Stimulated activated CD8-positive, alpha-beta memory T cell treated with anti-CD3 and anti-CD28 coated beads, Interleukin-7, amount 100 ng/mL, for 4 hours (primary cell): ENCODE measurements around the gene VPS54.

Experiments
- DNase-seq, 2 donors: peaks; one replicate each; pipeline ENCODE4 v3.0.0-alpha.2; 2020; ENCODE audit warnings: low read depth in 2 of 2

Gene VPS54, protein sequence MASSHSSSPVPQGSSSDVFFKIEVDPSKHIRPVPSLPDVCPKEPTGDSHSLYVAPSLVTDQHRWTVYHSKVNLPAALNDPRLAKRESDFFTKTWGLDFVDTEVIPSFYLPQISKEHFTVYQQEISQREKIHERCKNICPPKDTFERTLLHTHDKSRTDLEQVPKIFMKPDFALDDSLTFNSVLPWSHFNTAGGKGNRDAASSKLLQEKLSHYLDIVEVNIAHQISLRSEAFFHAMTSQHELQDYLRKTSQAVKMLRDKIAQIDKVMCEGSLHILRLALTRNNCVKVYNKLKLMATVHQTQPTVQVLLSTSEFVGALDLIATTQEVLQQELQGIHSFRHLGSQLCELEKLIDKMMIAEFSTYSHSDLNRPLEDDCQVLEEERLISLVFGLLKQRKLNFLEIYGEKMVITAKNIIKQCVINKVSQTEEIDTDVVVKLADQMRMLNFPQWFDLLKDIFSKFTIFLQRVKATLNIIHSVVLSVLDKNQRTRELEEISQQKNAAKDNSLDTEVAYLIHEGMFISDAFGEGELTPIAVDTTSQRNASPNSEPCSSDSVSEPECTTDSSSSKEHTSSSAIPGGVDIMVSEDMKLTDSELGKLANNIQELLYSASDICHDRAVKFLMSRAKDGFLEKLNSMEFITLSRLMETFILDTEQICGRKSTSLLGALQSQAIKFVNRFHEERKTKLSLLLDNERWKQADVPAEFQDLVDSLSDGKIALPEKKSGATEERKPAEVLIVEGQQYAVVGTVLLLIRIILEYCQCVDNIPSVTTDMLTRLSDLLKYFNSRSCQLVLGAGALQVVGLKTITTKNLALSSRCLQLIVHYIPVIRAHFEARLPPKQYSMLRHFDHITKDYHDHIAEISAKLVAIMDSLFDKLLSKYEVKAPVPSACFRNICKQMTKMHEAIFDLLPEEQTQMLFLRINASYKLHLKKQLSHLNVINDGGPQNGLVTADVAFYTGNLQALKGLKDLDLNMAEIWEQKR

DNA sequence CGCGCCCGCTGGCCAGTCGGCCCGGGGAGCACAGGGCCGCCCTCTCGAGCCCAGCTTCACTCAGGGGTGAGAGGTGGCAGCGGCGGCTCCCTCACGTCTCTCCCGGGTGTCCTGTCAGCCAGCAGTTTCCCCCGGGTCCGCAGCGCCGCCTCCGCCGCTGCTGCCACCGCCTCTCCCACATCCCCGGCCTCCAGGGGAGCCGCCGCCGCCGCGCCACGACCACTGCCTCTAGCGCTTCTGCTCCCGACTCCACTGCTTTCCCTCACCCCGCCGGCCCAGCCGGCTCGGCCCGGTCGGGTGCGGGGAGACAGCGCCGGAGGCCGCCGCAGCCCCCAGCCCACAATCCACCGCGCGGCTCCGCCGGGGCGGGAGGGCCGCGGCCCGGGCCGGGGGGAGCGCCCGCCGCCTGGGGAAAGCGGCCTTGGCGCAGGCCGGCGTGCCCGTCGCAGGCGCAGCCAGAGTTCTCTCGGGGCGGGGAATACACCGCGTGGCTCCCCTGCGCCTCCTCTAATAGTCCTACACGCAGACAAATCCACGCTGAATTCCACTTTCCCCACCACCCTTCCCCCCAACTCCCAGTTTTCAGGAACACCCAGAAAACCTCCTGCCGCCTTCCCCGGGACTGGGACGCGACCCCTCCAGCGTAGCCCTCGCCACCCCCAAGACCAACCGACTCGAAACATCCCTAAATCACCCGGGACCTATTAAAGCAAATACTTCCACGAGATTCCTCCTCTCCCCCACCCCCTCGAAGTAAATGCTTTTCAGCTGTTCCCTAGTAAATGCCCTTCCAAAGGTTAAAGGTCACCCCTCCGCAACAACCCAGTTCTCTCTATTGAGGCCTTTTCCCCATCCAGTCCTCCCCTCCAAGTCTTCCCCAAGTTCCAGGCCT lies at the start of gene VPS54:
Gene VPS54 (minus strand): TSS at position 346 of the 892 bp plus-strand sequence. CDS start 35,429 bp downstream, outside the sequence.
- peak; percentile 4 to 41 for DNase-seq

DNA sequence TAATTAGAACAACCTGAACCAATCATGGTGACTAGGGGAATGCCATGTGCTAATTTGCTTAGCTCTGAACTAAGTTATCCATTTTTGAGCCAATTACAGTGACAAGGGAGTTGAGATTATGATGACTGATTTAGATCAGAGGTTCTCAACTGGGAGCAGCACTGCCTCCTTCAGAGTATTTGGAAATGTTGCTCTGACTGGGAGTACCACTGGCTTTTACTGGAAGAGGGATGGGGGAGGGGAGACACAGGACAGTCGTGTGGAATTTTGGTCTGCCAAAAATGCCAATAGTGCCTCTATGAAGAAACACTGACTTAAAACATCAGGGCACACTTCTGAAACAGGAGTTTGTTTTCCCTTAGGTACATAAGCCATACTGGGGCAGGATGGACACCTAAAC lies 48.1 kb upstream of the VPS54 start:
- DNase-seq: no peak

DNA sequence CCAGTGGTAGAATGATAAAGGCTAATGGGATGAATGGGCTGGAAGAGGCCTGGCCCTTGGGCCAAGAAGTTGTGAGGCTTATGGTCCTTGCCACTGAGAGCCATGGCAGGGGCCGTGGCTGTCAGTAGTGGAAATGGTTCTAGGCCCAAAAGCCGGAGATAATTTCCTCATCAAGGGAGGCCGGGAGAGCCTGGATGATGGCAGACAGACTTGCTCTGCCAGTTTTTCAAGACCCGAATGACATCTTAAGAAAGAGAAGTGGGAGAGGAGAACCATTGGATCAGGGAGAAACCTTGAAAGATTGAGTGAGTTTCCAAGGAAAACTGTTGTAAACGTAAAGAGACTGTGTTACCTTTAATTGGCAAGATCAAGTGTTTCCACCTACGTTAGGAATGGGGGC lies 46.3 kb upstream of the VPS54 start:
- DNase-seq: no peak

DNA sequence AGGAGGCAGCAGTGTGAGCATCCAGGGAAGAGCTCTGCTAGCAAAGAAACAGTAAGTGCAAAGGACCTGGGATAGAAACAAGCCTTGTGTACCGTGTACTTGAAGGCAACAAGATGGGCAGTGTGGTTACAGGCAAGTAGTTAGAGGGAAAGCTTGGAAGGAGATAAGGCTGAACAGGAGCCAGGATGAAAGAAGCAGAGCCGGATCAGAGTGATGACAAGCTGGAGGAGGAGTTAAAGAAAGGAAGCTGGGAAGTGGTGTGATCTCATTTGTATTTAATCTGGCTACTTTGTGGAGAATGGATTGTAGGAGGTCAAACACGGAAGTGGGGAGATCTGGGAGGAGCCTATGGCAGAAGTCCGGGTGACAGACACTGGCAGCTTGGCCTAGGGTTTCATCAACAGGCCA lies 44.7 kb upstream of the VPS54 start:
- no peak for DNase-seq

DNA sequence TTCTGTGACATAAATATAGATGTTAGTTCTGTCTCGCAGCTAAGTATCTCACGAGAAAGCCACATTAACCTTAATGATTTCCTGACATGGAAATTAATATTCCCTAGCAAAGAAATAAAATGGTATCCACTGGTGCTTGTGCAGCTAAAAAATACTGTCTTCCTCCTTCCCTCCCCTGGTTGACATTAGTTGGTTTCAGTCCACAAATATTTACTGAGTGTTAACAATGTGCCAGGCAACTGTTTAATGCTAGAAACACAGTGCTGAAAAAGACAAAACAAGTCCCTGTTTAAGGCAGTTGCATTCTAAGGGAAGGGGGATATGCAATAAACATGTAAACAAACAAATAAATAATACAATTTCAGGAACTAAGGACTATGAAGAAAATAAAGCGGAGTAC lies 44.2 kb upstream of the VPS54 start:
- no peak for DNase-seq

DNA sequence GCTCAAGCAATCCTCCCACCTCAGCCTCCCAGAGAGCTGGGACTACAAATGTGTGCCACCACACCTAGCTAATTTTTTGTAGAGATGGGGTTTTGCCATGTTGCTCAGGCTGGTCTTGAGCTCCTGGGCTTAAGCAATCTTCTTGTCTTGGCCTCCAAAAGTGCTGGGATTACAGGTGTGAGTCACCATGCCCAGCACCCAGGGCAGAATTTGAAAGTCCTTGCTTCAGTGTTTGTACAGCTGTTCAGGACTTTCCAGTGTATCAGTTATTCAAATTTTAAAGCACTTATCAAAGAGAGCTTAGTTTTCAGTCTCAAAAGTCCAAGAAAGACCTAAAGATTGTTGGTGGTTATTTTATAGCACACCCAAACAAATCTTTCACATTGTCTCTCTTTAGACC lies 43.6 kb upstream of the VPS54 start:
- DNase-seq: no peak

DNA sequence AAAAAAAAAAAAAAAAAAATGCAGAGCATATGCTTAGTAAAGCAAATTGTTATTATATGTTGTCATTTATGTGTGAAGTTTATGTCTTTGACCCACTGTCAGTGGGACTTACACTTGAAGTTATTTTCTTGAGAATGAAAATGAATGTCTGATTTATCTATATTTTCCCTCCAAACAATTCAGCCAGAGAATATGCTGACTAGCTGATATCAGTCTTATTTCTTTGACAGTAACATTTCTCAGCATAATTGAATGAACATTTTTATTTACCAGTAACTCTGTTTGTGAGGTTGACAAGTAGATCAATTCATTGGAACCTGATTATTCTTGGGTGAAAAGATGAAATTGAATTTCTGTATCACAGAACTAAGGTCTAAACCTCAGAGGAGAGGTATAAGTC lies 40.0 kb upstream of the VPS54 start:
- no peak for DNase-seq

DNA sequence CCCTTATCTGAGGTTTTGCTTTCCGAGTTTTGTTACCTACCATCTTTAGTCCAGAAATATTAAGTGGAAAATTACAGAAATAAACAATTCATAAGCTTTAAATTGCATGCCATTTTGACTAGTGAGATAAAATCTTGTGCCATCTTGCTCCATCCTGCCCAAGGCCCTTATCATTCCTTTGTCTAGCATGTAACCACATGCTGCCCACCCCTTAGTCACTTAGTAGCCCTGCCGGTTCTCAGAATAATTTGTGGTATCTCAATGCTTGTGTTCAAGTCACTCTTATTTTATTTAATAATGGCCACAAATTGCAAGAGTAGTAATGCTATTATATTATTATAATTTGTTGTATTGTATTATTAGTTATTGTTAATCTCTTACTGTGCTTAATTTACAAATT lies 36.8 kb upstream of the VPS54 start:
- no peak for DNase-seq

DNA sequence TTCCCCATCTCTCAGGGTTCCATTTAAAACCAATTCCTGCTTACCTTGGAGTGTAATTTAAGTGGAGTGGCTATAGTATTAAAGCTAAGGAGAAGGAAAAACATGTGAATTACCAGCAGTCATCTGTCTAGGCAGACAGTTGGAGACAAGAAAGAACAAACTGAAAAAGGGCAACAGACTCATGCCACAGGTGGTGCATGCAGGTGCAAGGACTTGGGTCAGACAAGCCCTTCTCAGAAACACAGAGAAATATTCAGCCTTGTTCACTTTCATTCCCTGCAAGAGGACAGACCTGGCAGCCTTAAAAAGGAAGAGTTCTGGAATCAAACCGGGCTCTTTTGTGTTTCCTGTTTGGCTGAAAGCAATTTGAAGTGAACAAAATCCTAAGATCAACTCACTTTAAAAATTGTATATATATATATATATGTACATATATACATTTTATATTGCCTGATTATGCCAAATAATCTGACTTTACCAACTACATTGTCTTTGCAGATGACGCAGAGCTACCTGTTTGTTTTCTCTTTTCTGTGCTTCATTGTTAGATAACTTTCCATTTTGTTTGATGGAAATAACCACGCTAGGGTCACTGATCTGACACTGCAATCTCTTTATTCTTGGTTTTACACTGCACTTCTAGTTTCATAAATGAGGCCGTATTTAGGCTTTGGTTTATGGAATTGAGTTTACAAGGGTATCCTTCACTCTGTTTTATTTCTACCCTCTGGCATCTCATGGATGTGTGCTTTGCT lies 35.1 kb upstream of the VPS54 start:
- no peak for DNase-seq

DNA sequence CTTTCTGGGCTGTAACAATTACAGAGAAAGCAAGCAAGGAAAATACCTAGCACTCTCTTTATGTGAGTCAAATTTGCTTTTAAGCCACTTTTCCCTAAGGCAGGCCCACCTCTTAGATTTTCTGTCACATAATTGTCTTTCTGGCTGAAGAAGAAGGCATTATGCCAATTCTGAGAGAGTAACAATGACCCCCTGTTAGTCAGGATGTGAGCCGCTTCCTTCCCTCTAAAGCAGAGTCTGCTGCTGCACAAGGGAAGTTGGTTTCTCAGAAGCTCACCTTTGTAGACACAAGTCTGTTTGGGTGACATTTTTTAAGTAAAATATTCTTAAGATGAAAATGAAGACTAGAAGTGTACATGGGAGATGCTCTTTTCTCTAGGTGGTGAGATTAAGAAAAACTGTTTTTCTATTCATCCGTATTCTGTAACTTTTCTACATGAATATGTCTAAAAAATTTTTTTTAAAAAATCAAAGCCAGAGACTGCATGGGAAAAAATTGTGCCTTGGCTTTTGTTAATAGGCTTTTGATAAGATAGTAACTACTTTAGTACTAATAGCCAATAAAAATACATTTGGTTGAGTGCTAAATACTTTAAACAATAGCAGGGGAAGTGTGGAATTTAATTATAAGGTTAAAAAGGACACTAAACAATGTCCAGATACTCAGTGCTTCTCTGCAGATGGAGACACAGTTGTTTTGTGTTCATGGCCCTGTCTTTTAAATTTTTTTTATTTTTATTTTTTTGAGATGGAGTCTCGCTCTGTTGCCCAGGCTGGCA lies 33.4 kb upstream of the VPS54 start:
- DNase-seq: no peak

DNA sequence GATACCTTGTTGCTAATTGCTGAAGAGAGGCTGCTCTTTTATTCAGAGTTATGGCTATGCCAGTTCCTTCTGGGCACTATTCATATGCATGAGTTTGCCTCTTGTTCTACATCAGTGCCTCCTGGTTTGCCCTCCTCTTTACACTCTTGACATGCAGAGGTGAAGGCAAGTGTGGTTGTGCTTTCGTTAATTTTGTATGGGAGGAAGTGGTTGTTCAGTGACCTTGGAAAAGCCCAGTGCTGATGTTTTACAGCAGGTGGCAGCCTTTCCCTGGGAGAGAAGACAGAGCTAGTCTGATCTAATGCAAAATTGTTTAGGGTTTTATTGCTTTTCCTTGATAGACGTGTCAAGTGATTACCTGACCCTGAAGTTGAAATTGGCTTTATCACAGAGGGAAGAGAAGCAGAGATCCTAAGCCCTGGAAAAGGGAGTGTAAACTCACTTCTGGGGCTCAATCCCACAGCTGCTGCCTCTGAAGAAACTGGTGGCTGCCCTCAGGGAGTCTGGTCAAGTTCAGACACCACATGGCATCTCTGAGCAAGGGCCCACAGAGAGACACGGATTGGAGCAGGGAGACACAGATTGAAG lies 30.5 kb upstream of the VPS54 start:
- DNase-seq: peak; percentile 32 to 67

DNA sequence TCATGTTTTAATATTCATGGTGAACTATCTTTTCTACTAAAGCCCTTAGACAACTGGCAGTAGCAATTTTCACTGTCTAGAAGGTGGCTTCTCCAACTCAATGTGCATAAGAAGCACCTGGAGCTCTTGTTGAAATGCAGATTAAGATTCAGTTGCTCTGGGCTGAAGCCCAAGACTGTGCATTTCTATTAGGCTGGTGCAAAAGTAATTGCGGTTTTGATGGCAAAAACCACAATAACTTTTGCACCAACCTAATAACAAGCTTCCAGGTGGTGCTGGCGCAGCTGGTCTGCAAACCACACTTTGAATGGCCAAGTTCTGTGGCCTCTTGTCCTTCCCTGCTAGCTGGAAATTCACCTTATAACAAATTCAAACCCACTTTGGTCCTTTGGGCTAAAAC lies 26.7 kb upstream of the VPS54 start:
- DNase-seq: no peak

DNA sequence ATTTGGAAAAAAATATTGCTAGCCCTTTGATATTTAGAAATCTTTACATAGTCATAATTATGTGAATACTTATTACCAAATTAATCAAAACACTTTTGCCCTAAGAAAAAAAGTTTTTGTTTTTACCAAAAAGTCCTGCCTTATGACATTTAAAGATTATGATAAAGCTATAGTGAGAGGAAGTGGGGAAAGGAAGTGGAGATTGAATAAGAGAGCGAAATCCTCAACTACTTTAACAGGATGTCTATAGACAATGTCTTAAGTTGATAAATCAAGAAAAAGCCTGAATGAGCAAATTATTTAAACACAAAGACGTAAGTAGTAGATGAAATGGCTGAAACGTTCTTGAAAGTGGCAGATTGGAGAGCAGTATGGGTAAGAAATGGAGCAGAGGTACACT lies 20.9 kb upstream of the VPS54 start:
- DNase-seq: no peak

DNA sequence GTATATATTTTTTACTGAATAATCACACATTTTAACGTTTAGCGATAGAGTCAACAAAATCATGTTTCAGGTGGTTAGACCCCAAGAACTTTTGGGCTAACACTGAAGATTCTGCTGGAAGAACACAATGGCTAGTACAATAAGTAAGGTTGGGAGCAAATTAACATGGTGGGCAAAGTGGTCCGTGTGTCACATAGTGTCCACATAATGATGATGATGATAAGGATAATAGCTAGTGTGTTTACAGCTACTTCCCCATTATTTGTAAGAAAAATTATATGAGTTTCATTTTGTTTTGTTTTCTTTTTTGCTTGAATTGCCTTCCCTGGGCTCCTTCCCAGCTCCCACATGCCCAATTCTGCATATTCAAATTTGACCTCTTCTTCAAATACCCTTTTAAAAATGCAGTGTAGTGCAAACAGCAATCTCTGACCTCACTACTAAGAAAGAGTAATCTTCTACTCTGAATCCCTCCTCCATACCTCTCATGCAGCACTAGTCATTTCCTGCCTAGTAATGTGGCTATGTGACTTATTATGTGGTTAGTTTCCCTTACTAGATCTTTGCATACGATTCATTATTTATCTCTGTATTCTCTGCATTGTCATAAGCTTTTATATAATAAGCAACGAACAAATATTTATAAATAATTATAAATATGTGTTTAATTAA lies 16.9 kb upstream of the VPS54 start:
- DNase-seq: no peak

DNA sequence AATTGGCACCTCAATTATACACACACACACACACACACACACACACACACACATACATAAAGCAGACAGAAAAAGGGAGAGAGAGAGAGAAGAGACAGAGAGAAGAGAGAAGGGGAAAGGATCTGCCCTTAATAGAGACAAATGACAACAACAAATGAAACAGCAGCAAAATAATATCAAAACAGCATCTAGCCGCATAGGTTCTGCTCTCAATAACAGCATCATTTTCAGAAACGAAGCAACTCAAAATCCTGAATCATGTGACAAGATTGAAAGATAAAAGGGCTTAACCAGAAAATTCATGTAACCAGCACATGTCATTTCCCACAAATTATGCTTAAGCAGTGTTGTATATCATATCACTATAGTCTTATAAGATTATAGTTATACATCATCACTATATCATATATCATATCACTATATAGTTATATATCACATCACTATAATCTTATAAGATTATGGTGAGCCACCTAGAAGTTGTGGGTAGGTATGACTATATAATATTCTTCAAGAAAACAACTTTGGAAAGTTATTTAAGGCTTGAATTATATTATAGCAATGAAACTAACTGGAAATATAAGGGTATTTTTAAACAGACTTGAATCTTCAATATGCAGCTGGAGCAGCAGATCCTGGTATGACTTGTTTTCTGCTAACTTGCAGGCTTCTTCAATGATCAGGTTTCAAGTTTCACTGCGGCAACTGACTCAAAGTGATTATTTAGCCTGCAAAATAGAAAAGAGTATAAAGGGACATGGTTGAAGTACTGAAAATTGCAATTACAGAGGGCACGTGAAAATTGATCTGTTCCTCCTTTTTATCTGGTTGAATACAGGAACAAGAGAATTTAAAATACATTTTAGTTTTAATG lies 16.1 kb upstream of the VPS54 start:
- no peak for DNase-seq

DNA sequence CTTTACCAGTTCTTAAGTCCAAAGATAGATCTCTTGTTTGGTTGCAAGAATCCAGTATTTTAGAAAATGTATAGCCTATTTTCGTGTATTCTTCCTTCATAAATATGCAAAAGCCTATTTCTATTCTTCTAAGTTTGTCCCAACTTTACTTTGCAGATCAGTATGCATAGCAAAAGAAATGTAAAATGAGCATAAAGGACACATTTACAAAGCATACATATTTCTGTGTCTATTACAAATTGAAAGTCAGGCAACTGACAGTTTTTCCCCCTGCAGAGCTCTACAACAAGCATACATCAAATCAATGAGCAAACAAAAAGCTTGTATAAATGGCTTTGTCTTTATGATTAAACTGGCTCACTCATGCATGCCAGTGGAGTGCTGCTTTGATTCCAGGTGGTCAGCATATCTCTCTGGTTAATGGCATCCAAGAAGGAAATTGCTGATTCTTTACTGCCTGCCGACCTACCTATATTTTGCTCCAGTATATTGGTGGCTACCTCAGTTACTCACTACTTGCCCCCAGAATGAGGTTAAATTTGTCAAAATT lies 10.0 kb upstream of the VPS54 start:
- no peak for DNase-seq

DNA sequence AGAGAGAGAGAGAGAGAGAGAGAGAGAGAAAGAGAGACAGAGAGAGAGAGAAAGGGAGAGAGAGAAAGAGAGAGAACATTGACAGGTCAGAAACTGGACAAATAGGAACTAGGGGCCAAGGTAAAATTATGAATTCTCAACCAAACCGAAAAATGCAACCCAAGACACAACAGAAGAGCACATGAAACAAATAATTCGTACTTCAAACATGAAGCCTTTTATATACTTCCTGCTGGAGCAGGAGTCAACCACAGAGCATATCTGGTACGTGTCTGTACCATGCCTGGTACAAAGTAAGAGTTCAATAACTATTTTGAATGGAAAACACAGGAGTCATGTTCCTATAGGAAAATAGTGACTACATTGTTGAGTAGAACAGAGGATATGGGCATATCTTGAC lies 6.5 kb upstream of the VPS54 start:
- DNase-seq: no peak
